Kidney (tissue), 14 donors: ENCODE measurements around the gene MSRB1. TPM values are rescaled to one million over a fixed set of nuclear protein-coding genes. Genes with fewer than 3 reads are reported as not detected.
A peak's percentile ranks its signal among the peaks of the same experiment; 100 is the strongest.

Experiments used
- DNase-seq, 5 donors: peaks; one replicate each; pipeline ENCODE4 v3.0.0-alpha.2; 2013 to 2020
- FAIRE-seq: peaks from 2 replicates; lab custom pipeline; 2012; peaks lifted over from hg19 to GRCh38; lab: Jason Lieb, UNC
- H3K27ac ChIP-seq, 2 donors: one replicate each; pipeline ENCODE4 v1.7.0; 2013; ENCODE audit warnings: low read depth in 2 of 2, low read length in 2 of 2, inconsistent platforms in 1 of 2
- H3K27me3 ChIP-seq: one replicate; pipeline ENCODE4 v1.7.1; 2013; ENCODE audit warnings: low read length, inconsistent platforms; ENCODE audit not compliant: control insufficient read depth, insufficient read depth
- H3K36me3 ChIP-seq, 3 donors: one replicate each; pipeline versions ENCODE4 v1.7.0 to v1.7.1; 2013; ENCODE audit warnings: low read length in 3 of 3, control low read depth in 1 of 3, inconsistent platforms in 1 of 3; ENCODE audit not compliant: insufficient read depth in 3 of 3, control insufficient read depth in 2 of 3
- H3K4me1 ChIP-seq, 3 donors: one replicate each; pipeline versions ENCODE4 v1.7.0 to v1.7.1; 2013; ENCODE audit warnings: low read length in 3 of 3, inconsistent platforms in 1 of 3, low read depth in 1 of 3; ENCODE audit not compliant: control insufficient read depth in 2 of 3, insufficient read depth in 2 of 3
- H3K4me3 ChIP-seq, 3 donors: one replicate each; pipeline versions ENCODE4 v1.7.0 to v1.8.1; 2013; ENCODE audit warnings: low read length in 3 of 3, control low read depth in 1 of 3, inconsistent platforms in 1 of 3
- H3K9ac ChIP-seq, 3 donors: one replicate each; pipeline versions ENCODE4 v1.7.0 to v1.7.1; 2013; ENCODE audit warnings: low read length in 3 of 3, control low read depth in 1 of 3, inconsistent platforms in 1 of 3
- H3K9me3 ChIP-seq, 3 donors: one replicate each; pipeline versions ENCODE4 v1.7.0 to v1.7.1; 2013; ENCODE audit warnings: low read length in 3 of 3, control low read depth in 1 of 3, inconsistent platforms in 1 of 3; ENCODE audit not compliant: control insufficient read depth in 2 of 3, insufficient read depth in 1 of 3
- intact Hi-C: fragments of 100-400 bp; cut with DNase I; formaldehyde crosslinking; loops from one replicate; pipeline ENCODE4 v1.11.1; 2022
- polyA plus RNA-seq: library from polyadenylated mRNA; stranded (reverse); fragments of 350-450 nt; fragmentation: Illumina TruSeq; extraction: RNeasy Lipid Tissue Mini Kit (QIAGEN cat#74804); gene quantifications from one replicate; pipeline ENCODE4 v1.2.3, GENCODE V29; 2014; ENCODE audit warnings: low read depth, low replicate concordance; ENCODE audit not compliant: insufficient read depth
- total RNA-seq: library from RNA; stranded (reverse); fragmentation: NEBNext Ultra II Directional; extraction: Animal tissue kit (Norgen Biotek cat#: 25700); gene quantifications from one replicate; pipeline ENCODE4 v1.2.1, GENCODE V29; 2021
- TF ChIP-seq, protein P1 (sequence below): IDR thresholded peaks from 3 replicates; pipeline ENCODE4 v1.5.1; 2012; ENCODE audit warnings: mild to moderate bottlenecking, moderate library complexity, borderline replicate concordance; ENCODE audit not compliant: insufficient read depth; ENCODE audit errors: extremely low read depth
- donor health status: control.
- donor health status: control.
- donor health status: control.
- donor health status: control.
- donor health status: control.
- donor health status: DM: yes; HTN: yes; CAD: no.
- donor health status: Normal renal cell carcinoma (clear cell type).

The MSRB1 gene
- total and polyA plus RNA-seq, 2 donors from 2014 or later, result 32.0 to 189 TPM

DNA sequence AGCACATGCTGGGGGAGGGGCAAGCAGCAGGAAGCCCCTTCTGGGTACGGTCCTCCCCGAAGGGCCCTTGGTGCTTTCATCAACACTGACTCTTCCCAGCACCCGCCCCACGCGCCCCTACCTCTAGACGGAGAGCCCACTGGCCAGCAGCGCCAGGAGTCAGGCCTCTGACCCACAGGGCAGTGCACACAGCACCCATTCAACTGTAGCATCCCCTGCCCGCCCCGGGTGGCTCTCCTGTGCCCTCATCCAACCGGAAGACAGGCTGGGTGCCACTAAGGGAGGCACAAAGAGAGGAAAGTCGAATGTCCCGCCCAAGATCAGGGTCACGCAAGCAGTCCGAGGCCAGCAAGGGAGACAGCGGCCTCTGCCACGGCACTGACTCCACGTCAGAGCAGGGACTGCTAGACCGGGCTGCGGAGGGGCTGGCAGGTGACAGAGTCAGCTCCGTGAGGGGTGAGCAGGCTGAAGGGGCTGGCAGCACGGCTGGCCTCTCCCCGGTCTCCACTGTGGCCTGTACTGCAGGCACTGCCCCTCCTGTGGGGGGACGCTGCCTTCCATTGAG, 9.8 kb downstream of the MSRB1 start:
- peak in 1 of 5 donors; percentile 51 for DNase-seq
- no peaks in the 10 kb centered on the region for H3K27me3 ChIP-seq
- H3K9ac ChIP-seq, result no peak overlapping the region
- H3K9me3 ChIP-seq, result no peaks in the 10 kb centered on the region
- no peak overlapping the region for H3K27ac ChIP-seq
- no peak for FAIRE-seq
- intact Hi-C loops, result no loop called here
- H3K4me3 ChIP-seq, result no peak overlapping the region
- H3K4me1 ChIP-seq, result no peaks in the 10 kb centered on the region
- H3K36me3 ChIP-seq, result peaks cover 0 to 4% (median 3%) of the 10 kb centered on the region in 3 donors
- TF ChIP-seq, protein P1, sequence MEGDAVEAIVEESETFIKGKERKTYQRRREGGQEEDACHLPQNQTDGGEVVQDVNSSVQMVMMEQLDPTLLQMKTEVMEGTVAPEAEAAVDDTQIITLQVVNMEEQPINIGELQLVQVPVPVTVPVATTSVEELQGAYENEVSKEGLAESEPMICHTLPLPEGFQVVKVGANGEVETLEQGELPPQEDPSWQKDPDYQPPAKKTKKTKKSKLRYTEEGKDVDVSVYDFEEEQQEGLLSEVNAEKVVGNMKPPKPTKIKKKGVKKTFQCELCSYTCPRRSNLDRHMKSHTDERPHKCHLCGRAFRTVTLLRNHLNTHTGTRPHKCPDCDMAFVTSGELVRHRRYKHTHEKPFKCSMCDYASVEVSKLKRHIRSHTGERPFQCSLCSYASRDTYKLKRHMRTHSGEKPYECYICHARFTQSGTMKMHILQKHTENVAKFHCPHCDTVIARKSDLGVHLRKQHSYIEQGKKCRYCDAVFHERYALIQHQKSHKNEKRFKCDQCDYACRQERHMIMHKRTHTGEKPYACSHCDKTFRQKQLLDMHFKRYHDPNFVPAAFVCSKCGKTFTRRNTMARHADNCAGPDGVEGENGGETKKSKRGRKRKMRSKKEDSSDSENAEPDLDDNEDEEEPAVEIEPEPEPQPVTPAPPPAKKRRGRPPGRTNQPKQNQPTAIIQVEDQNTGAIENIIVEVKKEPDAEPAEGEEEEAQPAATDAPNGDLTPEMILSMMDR, result no peak

DNA sequence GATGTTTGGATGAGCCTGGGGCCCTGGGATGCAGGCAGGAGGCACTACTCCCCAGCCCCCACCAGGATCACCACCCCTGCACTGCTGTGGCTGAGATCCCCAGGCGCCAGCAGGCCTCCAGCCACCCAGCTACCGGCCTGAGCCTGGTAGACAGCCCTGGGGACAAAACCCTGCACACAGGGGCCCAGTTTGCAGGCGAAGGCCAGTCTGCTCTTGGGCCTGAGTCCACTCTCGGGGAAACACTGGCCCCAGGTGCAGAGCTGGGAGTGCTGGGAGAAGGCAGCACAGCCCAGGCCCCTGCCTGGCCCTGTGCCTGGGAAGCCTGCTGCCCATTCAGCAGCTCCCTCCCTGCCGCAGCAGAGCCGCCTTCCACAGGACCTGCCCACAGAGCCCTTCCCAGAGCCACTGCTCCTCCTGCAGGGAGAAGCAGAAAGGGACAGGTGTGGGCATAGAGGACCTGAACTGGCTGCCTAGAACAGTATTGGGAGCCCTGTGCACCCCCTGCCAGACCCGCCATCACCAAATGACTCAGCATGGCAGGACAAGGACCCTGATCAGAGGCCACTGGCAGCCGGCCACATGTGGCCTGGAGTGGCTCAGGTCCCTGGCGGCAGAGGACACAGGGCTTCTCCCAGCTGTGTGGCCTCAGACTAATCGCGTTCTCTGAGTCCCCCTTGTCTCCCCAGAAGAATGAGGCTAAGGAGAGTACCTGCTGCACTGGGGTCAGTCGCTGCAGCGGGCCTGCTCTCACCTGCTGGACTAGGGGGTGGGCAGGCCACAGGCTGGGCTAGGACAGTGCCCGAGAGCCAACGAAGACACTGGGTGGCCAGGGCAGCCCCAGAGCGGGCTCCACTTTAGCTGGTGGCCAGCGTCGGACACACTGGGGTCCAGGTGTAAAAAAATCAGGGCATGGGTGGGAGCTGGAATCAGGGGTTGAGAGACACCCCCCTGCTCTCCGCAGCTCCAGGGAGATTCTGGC, 10.7 kb downstream of the MSRB1 start:
- no peaks in the 10 kb centered on the region for H3K4me1 ChIP-seq
- no peaks in the 10 kb centered on the region for H3K36me3 ChIP-seq
- DNase-seq, result peak in 1 of 5 donors; percentile 48
- no peak overlapping the region for H3K4me3 ChIP-seq
- TF ChIP-seq, protein P1, result peak; percentile 25
- no peak overlapping the region for H3K27ac ChIP-seq
- no peaks in the 10 kb centered on the region for H3K9me3 ChIP-seq
- H3K9ac ChIP-seq, result no peak overlapping the region
- FAIRE-seq, result no peak
- intact Hi-C loops, result no loop called here
- no peaks in the 10 kb centered on the region for H3K27me3 ChIP-seq

GRCh38 chr16:1930338-1930720, 12.7 kb downstream of the MSRB1 start:
- no peaks in the 10 kb centered on the region for H3K27me3 ChIP-seq
- no peaks in the 10 kb centered on the region for H3K9me3 ChIP-seq
- FAIRE-seq (no peak), DNase-seq (no peak)
- intact Hi-C loops, result no loop called here
- no peaks in the 10 kb centered on the region for H3K36me3 ChIP-seq
- TF ChIP-seq, protein P1, result no peak
- no peaks in the 10 kb centered on the region for H3K4me1 ChIP-seq
- H3K27ac ChIP-seq, result no peak overlapping the region
- no peak overlapping the region for H3K4me3 ChIP-seq
- H3K9ac ChIP-seq, result no peak overlapping the region
